Uterus (tissue), 4 donors: ENCODE data around the gene GMDS. TPM values are rescaled to one million over a fixed set of nuclear protein-coding genes. Genes with fewer than 3 reads are reported as not detected.

ENCODE experiments used
- DNase-seq, 2 donors: peaks; one replicate each; pipeline ENCODE4 v3.0.0-alpha.2; 2019 to 2020
- H3K27ac ChIP-seq, 2 donors: fragments of 200-600 bp; sonication (generic); 1 replicate in 1 of 2; 2 replicates in 1 of 2; pipeline ENCODE4 v1.5.1; 2016 to 2018
- H3K27me3 ChIP-seq, 2 donors: fragments of 200-600 bp; sonication (generic); one replicate each; pipeline ENCODE4 v1.5.1; 2018 to 2019; ENCODE audit warnings: control low read depth in 1 of 2
- H3K36me3 ChIP-seq, 2 donors: fragments of 200-600 bp; sonication (generic); one replicate each; pipeline ENCODE4 v1.5.1; 2019; ENCODE audit warnings: control low read depth in 1 of 2
- H3K4me1 ChIP-seq, 2 donors: fragments of 200-600 bp; sonication (generic); one replicate each; pipeline ENCODE4 v1.5.1; 2018 to 2019; ENCODE audit warnings: control low read depth in 1 of 2
- H3K4me3 ChIP-seq, 2 donors: fragments of 200-600 bp; sonication (generic); 1 replicate in 1 of 2; 2 replicates in 1 of 2; pipeline ENCODE4 v1.5.1; 2018 to 2019; ENCODE audit warnings: mild to moderate bottlenecking in 1 of 2
- H3K9me3 ChIP-seq, 2 donors: fragments of 200-600 bp; sonication (generic); one replicate each; pipeline ENCODE4 v1.5.1; 2019; ENCODE audit warnings: control low read depth in 1 of 2
- CTCF ChIP-seq, 4 experiments: fragments of 200-600 bp in 2 of 4; fragments of 450-650 bp in 2 of 4; sonication (generic) in 2 of 4; IDR thresholded peaks; one replicate each; pipeline ENCODE4 v1.5.1; 2016 to 2019; ENCODE audit warnings: antibody characterized with exemption in 4 of 4, mild to moderate bottlenecking in 2 of 4, moderate library complexity in 1 of 4
- POLR2A ChIP-seq, 2 donors: fragments of 450-650 bp; IDR thresholded peaks; one replicate each; pipeline ENCODE4 v1.6.1; 2016; ENCODE audit warnings: antibody characterized with exemption in 2 of 2, mild to moderate bottlenecking in 1 of 2, moderate library complexity in 1 of 2
- intact Hi-C: fragments of 100-400 bp; cut with DNase I; formaldehyde crosslinking; loops from one replicate; pipeline ENCODE4 v1.15.1; 2023; ENCODE audit warnings: low total_unique reads
- total RNA-seq, 4 donors: library from RNA; depleted of rRNA in 3 of 4; stranded (reverse); fragments of >200 nt in 3 of 4; gene quantifications; one replicate each; pipeline versions ENCODE4 v1.1.0 to v1.2.4, GENCODE V29; 2014 to 2023
- donor health status: DM: yes; HTN: yes; CAD: no.

Gene GMDS
- total RNA-seq, 4 donors from 2014 or later, result 5.3 to 17.4 (median 12.9) TPM

- Histone ChIP-seq H3K9me3 (no peaks in the 10 kb centered on the region), H3K36me3 (no peaks in the 10 kb centered on the region), H3K4me3 (no peak overlapping the region), H3K4me1 (no peaks in the 10 kb centered on the region), H3K27ac (no peak overlapping the region), H3K27me3 (no peaks in the 10 kb centered on the region)
- no peak for DNase-seq
- TF ChIP-seq CTCF (IDR thresholded peaks at IDR 0.05), result no peak
- no peak for TF ChIP-seq POLR2A (IDR thresholded peaks at IDR 0.05)
- intact Hi-C loops, result no loop called here
These were observed 87.8 kb downstream of the GMDS start for GRCh38 chr6:2157441-2158127.

- intact Hi-C loops, result no loop called here
- H3K9me3 ChIP-seq, result no peaks in the 10 kb centered on the region
- no peak overlapping the region for H3K27ac ChIP-seq
- no peak for DNase-seq
- no peaks in the 10 kb centered on the region for H3K4me1 ChIP-seq
- TF ChIP-seq CTCF (IDR thresholded peaks at IDR 0.05) (no peak), POLR2A (IDR thresholded peaks at IDR 0.05) (no peak)
- no peaks in the 10 kb centered on the region for H3K27me3 ChIP-seq
- H3K4me3 ChIP-seq, result no peak overlapping the region
- H3K36me3 ChIP-seq, result no peaks in the 10 kb centered on the region
These were observed 90.2 kb downstream of the GMDS start for GRCh38 chr6:2155206-2155605.

- intact Hi-C loops, result no loop called here
- no peak for DNase-seq
- H3K4me3 ChIP-seq, result no peak overlapping the region
- H3K9me3 ChIP-seq, result no peaks in the 10 kb centered on the region
- no peaks in the 10 kb centered on the region for H3K4me1 ChIP-seq
- no peak overlapping the region for H3K27ac ChIP-seq
- H3K36me3 ChIP-seq, result no peaks in the 10 kb centered on the region
- H3K27me3 ChIP-seq, result no peaks in the 10 kb centered on the region
- TF ChIP-seq CTCF (IDR thresholded peaks at IDR 0.05) (no peak), POLR2A (IDR thresholded peaks at IDR 0.05) (no peak)
These were observed 95.9 kb downstream of the GMDS start for GRCh38 chr6:2149361-2150006.

GRCh38 chr6:2148748-2149147, 96.7 kb downstream of the GMDS start:
- intact Hi-C loops, result no loop called here
- Histone ChIP-seq H3K27me3 (no peaks in the 10 kb centered on the region), H3K4me3 (no peak overlapping the region), H3K4me1 (no peaks in the 10 kb centered on the region), H3K36me3 (no peaks in the 10 kb centered on the region), H3K27ac (no peak overlapping the region), H3K9me3 (no peaks in the 10 kb centered on the region)
- no peak for DNase-seq
- TF ChIP-seq POLR2A (IDR thresholded peaks at IDR 0.05) (no peak), CTCF (IDR thresholded peaks at IDR 0.05) (no peak)

GRCh38 chr6:2147766-2148448, 97.5 kb downstream of the GMDS start:
- H3K9me3 ChIP-seq, result no peaks in the 10 kb centered on the region
- H3K36me3 ChIP-seq, result no peaks in the 10 kb centered on the region
- no peaks in the 10 kb centered on the region for H3K27me3 ChIP-seq
- no peak overlapping the region for H3K27ac ChIP-seq
- TF ChIP-seq POLR2A (IDR thresholded peaks at IDR 0.05) (no peak), CTCF (IDR thresholded peaks at IDR 0.05) (no peak)
- no peak overlapping the region for H3K4me3 ChIP-seq
- no peaks in the 10 kb centered on the region for H3K4me1 ChIP-seq
- no peak for DNase-seq
- intact Hi-C loops, result no loop called here
